HepG2 (cell line): ENCODE measurements around the gene DPYD. TPM values are rescaled to one million over a fixed set of nuclear protein-coding genes. Genes with fewer than 3 reads are reported as not detected.

Experiments used
- ATAC-seq: fragments of 200-7000 bp; cut with Tn5 transposase; 3 replicates; pipeline ENCODE4 v1.9.1; 2020; ENCODE audit warnings: mild to moderate bottlenecking, moderate library complexity
- BruUV-seq: library from RNA; stranded (reverse); fragments of 400-500 nt; replicated peaks from 2 replicates; lab custom pipeline; 2021; lab: Mats Ljungman, UMichigan
- CTCF ChIA-PET: fragments of 300-600 bp; formaldehyde crosslinking; extraction: SDS; loops from one replicate; lab custom pipeline; 2021; ENCODE audit warnings: low total read pairs, inconsistent platforms, low intra/inter-chr PET ratio; lab: Yijun Ruan, JAX
- POLR2A ChIA-PET: fragments of 350-600 bp; sonication (Branson Sonifier 250); formaldehyde crosslinking; loops from one replicate; lab custom pipeline; 2020; ENCODE audit warnings: antibody characterized with exemption, inconsistent platforms; lab: Yijun Ruan, JAX
- DNase-seq: peaks from one replicate; pipeline ENCODE4 v3.0.0-alpha.2; 2015; ENCODE audit warnings: low spot score
- FAIRE-seq: peaks from 3 replicates; lab custom pipeline; 2011; peaks lifted over from hg19 to GRCh38; lab: Jason Lieb, UNC
- H2AFZ ChIP-seq: one replicate; pipeline ENCODE4 v1.6.1; 2011; ENCODE audit warnings: low read length, inconsistent platforms
- H3K27ac ChIP-seq: fragments of 300-600 bp; 3 replicates; pipeline ENCODE4 v1.8.0; 2011; ENCODE audit warnings: mixed run types, mild to moderate bottlenecking, mixed read lengths, low read length, inconsistent platforms; ENCODE audit not compliant: insufficient read depth; ENCODE audit errors: extremely low read length
- H3K27me3 ChIP-seq, 2 experiments: fragments of 200-600 bp in 1 of 2; 2 replicates in 1 of 2; 3 replicates in 1 of 2; pipeline versions ENCODE4 v1.6.0 to v1.8.0; 2011; ENCODE audit warnings: low read length in 2 of 2, mild to moderate bottlenecking in 2 of 2, moderate library complexity in 2 of 2, inconsistent platforms in 1 of 2; ENCODE audit not compliant: insufficient read depth in 2 of 2, control insufficient read depth in 1 of 2
- H3K36me3 ChIP-seq, 2 experiments: fragments of 200-600 bp in 1 of 2; replicated peaks in 1 of 2; 2 replicates in 1 of 2; 3 replicates in 1 of 2; pipeline versions ENCODE4 v1.5.1 to v1.8.0; 2011; ENCODE audit warnings: low read length in 2 of 2, inconsistent platforms in 1 of 2; ENCODE audit not compliant: insufficient read depth in 2 of 2, control insufficient read depth in 1 of 2
- H3K4me1 ChIP-seq: 2 replicates; pipeline ENCODE4 v1.5.1; 2012; ENCODE audit warnings: low read length, inconsistent platforms; ENCODE audit not compliant: insufficient read depth
- H3K4me2 ChIP-seq: 2 replicates; pipeline ENCODE4 v1.6.0; 2011; ENCODE audit warnings: low read depth, low read length, inconsistent platforms
- H3K4me3 ChIP-seq, 3 experiments: fragments of 200-600 bp in 1 of 3; sonication (generic), shearing (Covaris generic) in 1 of 3; replicated peaks in 1 of 3; 2 replicates each; pipeline ENCODE4 v1.5.1; 2011 to 2016; ENCODE audit warnings: low read length in 3 of 3, inconsistent platforms in 2 of 3, low read depth in 2 of 3, mild to moderate bottlenecking in 2 of 3, control low read depth in 1 of 3, mixed read lengths in 1 of 3; ENCODE audit not compliant: insufficient read depth in 1 of 3
- H3K79me2 ChIP-seq: one replicate; pipeline ENCODE4 v1.6.1; 2011; ENCODE audit warnings: low read length, inconsistent platforms; ENCODE audit not compliant: insufficient read depth
- H3K9ac ChIP-seq: 2 replicates; pipeline ENCODE4 v1.6.0; 2011; ENCODE audit warnings: mild to moderate bottlenecking, low read depth, low read length, inconsistent platforms; ENCODE audit not compliant: insufficient read depth
- H3K9me3 ChIP-seq: 2 replicates; pipeline ENCODE4 v1.5.1; 2012; ENCODE audit warnings: mild to moderate bottlenecking, low read length
- H4K20me1 ChIP-seq: 2 replicates; pipeline ENCODE4 v1.6.0; 2011; ENCODE audit warnings: inconsistent platforms, mild to moderate bottlenecking, low read length, moderate library complexity; ENCODE audit not compliant: insufficient read depth
- HBP1 ChIP-seq: IDR thresholded peaks from 2 replicates; pipeline ENCODE4 v1.6.1; 2016; ENCODE audit warnings: low read depth, control low read depth
- IRX3 ChIP-seq: sonication (generic); formaldehyde crosslinking; IDR thresholded peaks from 2 replicates; pipeline ENCODE4 v1.8.1; 2023; ENCODE audit warnings: mild to moderate bottlenecking, low read depth, missing genetic modification reagents, borderline replicate concordance
- NFE2L2 ChIP-seq: fragments of 150-350 bp; IDR thresholded peaks from 2 replicates; pipeline ENCODE4 v1.6.1; 2014; ENCODE audit warnings: low read length
- RBM39 ChIP-seq: fragments of 200-400 bp; formaldehyde crosslinking; IDR thresholded peaks from one replicate; pipeline ENCODE4 v1.6.1; 2018; ENCODE audit warnings: antibody characterized with exemption, mild to moderate bottlenecking, low read depth, low read length; ENCODE audit not compliant: poor library complexity, severe bottlenecking
- SRSF9 ChIP-seq: fragments of 200-400 bp; formaldehyde crosslinking; IDR thresholded peaks from 2 replicates; pipeline ENCODE4 v1.6.1; 2018; ENCODE audit warnings: borderline replicate concordance, mild to moderate bottlenecking, low read depth, low read length; ENCODE audit not compliant: insufficient read depth, poor library complexity, severe bottlenecking
- U2AF2 ChIP-seq: fragments of 200-400 bp; formaldehyde crosslinking; IDR thresholded peaks from 2 replicates; pipeline ENCODE4 v1.6.1; 2017; ENCODE audit warnings: low read depth, mild to moderate bottlenecking, low read length
- ZBTB8A ChIP-seq: sonication (generic); formaldehyde crosslinking; IDR thresholded peaks from 2 replicates; pipeline ENCODE4 v1.4.0; 2020; ENCODE audit warnings: mild to moderate bottlenecking, low read depth, missing genetic modification reagents, borderline replicate concordance
- ZNF44 ChIP-seq: sonication (generic); formaldehyde crosslinking; IDR thresholded peaks from 2 replicates; pipeline ENCODE4 v1.5.1; 2020; ENCODE audit warnings: mild to moderate bottlenecking, missing genetic modification reagents
- ZNF557 ChIP-seq: sonication (generic); formaldehyde crosslinking; IDR thresholded peaks from 2 replicates; pipeline ENCODE4 v1.4.0; 2020; ENCODE audit warnings: missing genetic modification reagents
- ZNF678 ChIP-seq: sonication (generic); formaldehyde crosslinking; IDR thresholded peaks from 2 replicates; pipeline ENCODE4 v1.4.0; 2020; ENCODE audit warnings: mild to moderate bottlenecking, missing genetic modification reagents
- WGBS: methylation state at CpG from one replicate; pipeline ENCODE4 v1.1.6; 2017; ENCODE audit warnings: low lambda C conversion rate; 5-methylcytosine and 5-hydroxymethylcytosine counted together
- in situ Hi-C: cut with HindIII; loops from 2 replicates; pipeline ENCODE4 v1.10.0; 2017; ENCODE audit warnings: low pct_unique_long_range_greater_than_20kb; ENCODE audit not compliant: extremely low pct_ligation_motif_present
- intact Hi-C: fragments of 100-400 bp; cut with micrococcal nuclease; formaldehyde crosslinking; loops from one replicate; pipeline ENCODE4 v1.10.0; 2022; ENCODE audit not compliant: unreplicated experiment
- polyA plus RNA-seq, 8 experiments: library from polyadenylated mRNA; depleted of rRNA in 3 of 8; stranded (reverse) in 7 of 8; unstranded in 1 of 8; fragments of >200 nt; fragmentation: Illumina TruSeq in 4 of 8; extraction: Trizol in 4 of 8; gene quantifications; 2 replicates each; pipeline versions ENCODE4 v1.2.1 to v1.2.3, GENCODE V29; 2011 to 2016; ENCODE audit warnings: low read depth in 4 of 8, missing spikeins in 1 of 8, mixed read lengths in 1 of 8; ENCODE audit not compliant: insufficient read depth in 1 of 8
- total RNA-seq, 5 experiments: library from RNA; depleted of rRNA; stranded (reverse); fragments of >200 nt; fragmentation: Illumina TruSeq; extraction: Trizol; gene quantifications; 2 replicates each; pipeline ENCODE4 v1.2.3, GENCODE V29; 2016; ENCODE audit warnings: low read depth in 1 of 5

Gene DPYD
- total and polyA plus RNA-seq, 2 of the 13 experiments (the other 11 are each of a cell fraction or from before 2014, with no cell fraction given), result 1.3 to 3.4 TPM

- H3K4me1 ChIP-seq, result no peaks in the 10 kb centered on the region
- H3K27me3 ChIP-seq, result no peaks in the 10 kb centered on the region
- WGBS, result 67% methylated on average over 4 of the region's 4 CpGs
- H3K4me3 ChIP-seq, result no peak overlapping the region
- no peak for FAIRE-seq
- no peaks in the 10 kb centered on the region for H3K36me3 ChIP-seq
- no peaks in the 10 kb centered on the region for H3K79me2 ChIP-seq
- ChIA-PET POLR2A (no interaction called here), CTCF (no interaction called here)
- DNase-seq, result no peak
- H3K9me3 ChIP-seq, result no peaks in the 10 kb centered on the region
- intact Hi-C loops (no loop called here), in situ Hi-C loops (no loop called here)
- no peak overlapping the region for H3K4me2 ChIP-seq
- H3K9ac ChIP-seq, result no peak overlapping the region
- no peak for TF ChIP-seq RBM39
- peak; percentile 65 for TF ChIP-seq NFE2L2
- H3K27ac ChIP-seq, result no peak overlapping the region
- no TSS peak for BruUV-seq
- H2AFZ ChIP-seq, result no peak overlapping the region
- H4K20me1 ChIP-seq, result no peaks in the 10 kb centered on the region
- no peak for ATAC-seq
Observed at GRCh38 chr1:97135972-97136371, 784.9 kb downstream of the DPYD start.

- DNase-seq, result no peak
- ChIA-PET POLR2A (no interaction called here), CTCF (no interaction called here)
- Histone ChIP-seq H3K79me2 (no peaks in the 10 kb centered on the region), H3K27ac (no peak overlapping the region), H4K20me1 (no peaks in the 10 kb centered on the region), H3K4me2 (no peak overlapping the region), H3K27me3 (no peaks in the 10 kb centered on the region), H3K9me3 (no peaks in the 10 kb centered on the region), H3K9ac (no peak overlapping the region), H3K4me1 (no peaks in the 10 kb centered on the region), H2AFZ (no peak overlapping the region), H3K4me3 (no peak overlapping the region), H3K36me3 (no peaks in the 10 kb centered on the region)
- WGBS, result 79% methylated on average over 3 of the region's 3 CpGs
- intact Hi-C loops, result no loop called here
- no peak for ATAC-seq
- TF ChIP-seq ZNF678 (CRISPR knock-in tag) (no peak), ZNF44 (no peak), U2AF2 (no peak), ZNF557 (CRISPR knock-in tag) (no peak), IRX3 (CRISPR knock-in tag) (no peak), SRSF9 (no peak), HBP1 (CRISPR knock-in tag) (no peak), ZBTB8A (CRISPR knock-in tag) (no peak)
- in situ Hi-C loops, result no loop called here
- BruUV-seq, result no TSS peak
- no peak for FAIRE-seq
Observed at GRCh38 chr1:97128426-97128825, 792.4 kb downstream of the DPYD start.
